Measurements from ENCODE around the gene ZC3HAV1.
"Not testable (repeated sequence)": the region's sequence is repeated elsewhere in the genome, so short reads cannot be mapped to it uniquely, and the experiment has no call there.

Gene ZC3HAV1

DNA sequence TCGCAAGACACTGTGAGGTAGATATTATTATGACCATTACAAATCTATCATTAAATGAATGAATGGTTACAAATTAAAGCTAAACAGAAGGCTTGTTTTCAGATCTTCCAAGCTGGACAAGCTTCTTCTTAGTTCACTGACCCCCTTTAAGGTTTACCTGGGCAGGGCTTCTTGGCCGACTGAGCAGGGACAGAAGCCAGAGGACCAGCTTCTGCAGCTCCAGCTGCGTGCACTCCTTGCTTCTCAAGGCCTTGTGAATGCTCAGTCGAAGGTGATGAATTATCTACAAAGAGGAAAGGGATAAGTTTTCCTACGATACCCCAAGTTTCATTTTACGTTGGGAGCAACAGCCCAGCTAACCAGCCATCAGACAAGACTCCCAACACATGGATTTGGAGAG is 83.0 kb downstream of the ZC3HAV1 start:
- DNase-seq (ENCODE audit: low read depth in 2 of 2, low spot score in 1 of 2) = no peak

DNA sequence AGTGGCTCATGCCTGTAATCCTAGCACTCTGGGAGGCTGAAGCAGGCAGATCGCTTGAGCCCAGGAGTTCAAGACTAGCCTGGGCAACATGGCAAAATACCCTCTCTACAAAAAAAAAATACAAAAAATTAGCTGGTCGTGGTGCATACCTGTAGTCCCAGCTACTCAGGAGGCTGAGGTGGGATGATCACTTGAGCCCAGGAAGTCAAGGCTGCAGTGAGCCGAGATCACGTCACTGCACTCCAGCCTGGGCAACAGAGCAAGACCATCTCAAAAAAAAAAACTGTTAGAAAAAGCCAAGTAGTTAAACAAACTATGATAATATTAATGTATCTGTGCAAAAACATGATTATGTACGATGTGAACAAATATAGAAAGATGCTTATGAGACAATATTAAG is 83.7 kb downstream of the ZC3HAV1 start:
- not testable (repeated sequence) for DNase-seq (ENCODE audit: low read depth in 2 of 2, low spot score in 1 of 2)

DNA sequence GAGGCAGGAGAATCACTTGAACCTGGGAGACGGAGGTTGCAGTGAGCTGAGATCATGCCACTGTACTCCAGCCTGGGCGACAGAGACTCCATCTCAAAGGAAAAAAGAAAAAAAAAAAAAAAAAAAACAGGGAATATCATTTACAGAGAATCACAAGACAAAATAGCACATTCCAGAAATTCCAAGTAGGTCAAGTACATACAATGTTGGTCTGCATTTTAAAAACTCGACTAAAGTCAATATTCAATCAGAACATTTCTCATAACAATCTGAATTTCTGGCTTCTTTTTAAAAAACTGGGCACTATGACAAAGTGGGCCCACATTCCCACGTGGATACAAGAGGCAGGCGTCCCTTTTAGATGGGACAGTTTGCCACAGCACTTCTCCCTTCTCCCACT is 86.4 kb downstream of the ZC3HAV1 start:
- DNase-seq (ENCODE audit: low read depth in 2 of 2, low spot score in 1 of 2) = no peak

DNA sequence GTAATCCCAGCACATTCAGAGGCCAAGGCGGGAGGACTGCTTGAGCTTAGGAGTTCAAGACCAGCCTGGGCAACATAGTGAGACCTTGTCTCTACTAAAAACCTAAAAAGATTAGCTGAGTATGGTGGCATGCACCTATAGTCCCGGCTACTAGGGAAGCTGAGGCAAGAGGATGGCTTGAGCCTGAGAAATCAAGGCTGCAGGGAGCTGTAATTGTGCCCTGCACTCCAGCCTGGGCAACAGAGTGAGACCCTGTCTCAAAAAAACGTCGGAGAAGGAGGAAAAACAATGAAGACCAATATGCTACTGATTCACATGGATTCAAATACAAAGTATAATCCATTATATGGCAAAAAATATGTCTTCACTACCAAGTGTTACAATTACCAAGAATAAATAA is 87.2 kb downstream of the ZC3HAV1 start:
- DNase-seq (ENCODE audit: low read depth in 2 of 2, low spot score in 1 of 2) = no peak

DNA sequence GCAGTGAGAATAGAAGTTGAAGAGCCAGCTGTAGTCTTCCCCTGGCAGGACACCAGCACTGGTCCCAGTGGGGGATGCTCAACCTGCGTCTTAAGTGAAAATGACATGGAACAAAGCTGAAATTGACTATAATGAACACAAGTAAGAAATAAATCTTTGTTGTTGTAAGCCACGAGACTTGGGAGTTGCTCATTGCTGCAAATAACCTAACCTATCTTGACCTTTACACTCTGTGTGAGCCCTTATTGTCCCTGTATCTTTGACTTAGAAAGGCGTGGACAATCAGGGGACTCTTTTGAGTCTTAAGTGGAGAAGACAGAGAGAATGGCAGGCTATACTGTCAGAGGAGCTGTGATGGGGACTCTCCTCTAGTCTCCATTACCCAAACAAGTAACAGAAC is 90.6 kb downstream of the ZC3HAV1 start:
- DNase-seq (ENCODE audit: low read depth in 2 of 2, low spot score in 1 of 2) = no peak

DNA sequence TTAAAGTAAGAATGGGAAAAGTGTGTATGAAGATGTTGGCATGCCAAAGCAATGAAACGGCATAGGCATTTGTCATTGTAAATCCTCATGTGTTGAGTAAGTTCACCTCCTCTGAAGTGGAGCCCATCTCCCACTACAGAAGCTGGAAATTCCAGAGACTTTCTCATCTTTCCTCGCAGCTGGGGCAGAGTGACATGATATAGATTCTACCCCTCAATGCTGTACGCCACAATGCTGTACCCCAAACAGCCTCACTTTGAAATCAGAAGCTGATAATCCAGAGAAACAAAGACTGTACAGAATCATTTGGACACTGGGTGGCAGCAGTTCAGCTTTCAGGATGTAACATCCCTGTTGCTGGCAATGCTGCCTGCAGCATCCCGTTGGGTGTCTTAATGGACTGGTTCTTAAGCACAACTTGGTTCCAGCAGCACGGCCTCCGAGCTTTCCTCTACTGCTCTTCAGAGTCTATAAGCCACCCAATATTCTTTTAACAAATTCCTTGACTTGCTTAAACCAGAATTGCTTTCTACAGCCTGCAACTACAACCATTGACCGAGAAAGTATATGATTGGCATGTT is 92.5 kb downstream of the ZC3HAV1 start:
- DNase-seq (ENCODE audit: low read depth in 2 of 2, low spot score in 1 of 2) = peak; percentile 28 to 32

DNA sequence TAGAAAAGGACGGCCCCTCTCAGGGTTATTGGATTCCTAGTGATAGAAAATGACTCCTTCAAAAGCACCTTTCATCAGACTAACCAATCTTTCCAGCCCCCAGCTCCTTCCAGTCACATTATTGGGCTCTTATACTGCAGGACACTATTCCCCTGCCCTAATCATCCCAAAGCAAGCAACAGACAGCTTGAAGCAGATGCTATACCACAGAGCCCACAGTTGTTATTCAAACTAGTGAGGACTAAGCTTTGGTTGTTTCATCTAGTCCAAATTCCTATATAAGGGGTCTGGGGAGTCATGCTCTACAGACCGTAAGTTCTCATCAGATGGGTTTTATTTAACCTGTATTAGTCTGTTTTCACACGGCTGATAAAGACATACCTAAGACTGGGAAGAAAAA is 98.1 kb downstream of the ZC3HAV1 start:
- DNase-seq (ENCODE audit: low read depth in 2 of 2, low spot score in 1 of 2) = no peak

DNA sequence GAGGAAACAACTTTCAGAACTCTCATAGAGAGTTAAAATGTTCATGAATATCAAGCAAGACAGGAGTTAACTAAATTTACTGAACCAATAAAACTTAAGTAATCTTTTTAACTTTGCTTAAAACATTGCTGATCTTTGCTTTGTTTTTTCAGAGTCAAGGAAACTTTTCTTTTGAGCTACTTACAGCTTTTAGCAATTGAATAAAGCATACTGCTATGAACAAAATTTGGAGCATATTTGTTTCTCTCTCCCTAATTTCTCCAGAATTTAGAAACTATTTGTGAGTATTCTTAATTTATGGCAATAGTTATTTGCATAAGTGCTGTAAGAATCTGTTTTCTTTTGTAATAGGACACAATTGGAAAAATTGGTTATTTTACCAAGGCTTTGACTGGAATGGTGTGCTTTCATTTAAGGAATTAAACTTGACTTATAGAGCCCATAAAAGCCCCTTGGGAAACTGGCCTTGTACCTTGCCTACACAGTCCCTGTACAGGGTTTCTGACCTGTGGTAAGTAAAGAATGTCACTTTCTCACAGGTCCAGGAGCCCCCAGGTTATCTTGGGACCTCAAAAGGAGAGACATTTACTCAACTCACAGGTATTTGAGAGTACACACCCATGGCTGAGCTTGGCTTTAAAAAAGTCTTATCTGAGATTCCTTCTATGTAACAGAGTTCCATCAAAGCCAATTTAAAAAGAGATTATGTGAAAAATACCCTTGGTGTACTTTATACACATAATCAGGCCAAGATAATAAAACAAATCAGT is 105.0 kb downstream of the ZC3HAV1 start:
- no peak for DNase-seq (ENCODE audit: low read depth in 2 of 2, low spot score in 1 of 2)

DNA sequence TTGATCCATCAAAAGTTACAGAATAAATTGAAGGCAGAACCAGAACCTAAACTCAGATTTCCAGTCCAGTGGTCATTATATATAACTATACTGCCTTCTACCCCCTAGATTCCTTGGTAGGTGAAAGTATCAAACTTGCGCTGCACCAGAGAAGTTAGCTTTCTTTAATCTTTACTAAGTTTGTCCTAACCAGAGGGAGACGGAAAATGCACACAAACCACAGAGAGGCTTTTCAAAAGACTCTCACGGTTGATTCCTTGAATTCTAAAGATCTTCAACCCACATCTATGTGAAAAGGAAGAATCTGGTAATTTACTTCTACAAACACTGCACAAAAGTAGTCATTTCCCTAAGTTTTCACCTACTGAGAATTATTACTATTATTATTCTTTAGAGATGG is 110.1 kb downstream of the ZC3HAV1 start:
- no peak for DNase-seq (ENCODE audit: low read depth in 2 of 2, low spot score in 1 of 2)
